HG02798 (cell line): ENCODE results near the gene TRIM60.
"Not testable (repeated sequence)": the region's sequence is repeated elsewhere in the genome, so short reads cannot be mapped to it uniquely, and the experiment has no call there.

ENCODE experiments used
- ATAC-seq: cut with Tn5 transposase; IDR thresholded peaks from one replicate; pipeline ENCODE4 v1.9.1; 2021; ENCODE audit warnings: mild to moderate bottlenecking; ENCODE audit not compliant: unreplicated experiment, poor library complexity

The TRIM60 gene

GRCh38 chr4:165048170-165048569 lies 16.4 kb downstream of the TRIM60 start:
- no peak for ATAC-seq

- no peak for ATAC-seq
Measured at GRCh38 chr4:165052627-165053026, 20.8 kb downstream of the TRIM60 start.

GRCh38 chr4:165053645-165054044 lies 21.8 kb downstream of the TRIM60 start, which contains the start of gene TRIM75:
Gene TRIM75, plus strand, starts transcription at chr4:165053866. Its CDS starts 5,282 bp downstream, at chr4:165059148.
- ATAC-seq, result no peak

GRCh38 chr4:165055601-165056000 lies 23.8 kb downstream of the TRIM60 start:
- no peak for ATAC-seq

- no peak for ATAC-seq
Measured at GRCh38 chr4:165058666-165059065, 26.9 kb downstream of the TRIM60 start.

- no peak for ATAC-seq
Measured at GRCh38 chr4:165059386-165059785, 27.6 kb downstream of the TRIM60 start.

- no peak for ATAC-seq
Measured at GRCh38 chr4:165060938-165061337, 29.1 kb downstream of the TRIM60 start.

GRCh38 chr4:165070560-165070959 lies 38.8 kb downstream of the TRIM60 start:
- no peak for ATAC-seq

GRCh38 chr4:165073346-165073745 lies 41.5 kb downstream of the TRIM60 start:
- ATAC-seq, result not testable (repeated sequence)

GRCh38 chr4:165077034-165077578 lies 45.3 kb downstream of the TRIM60 start:
- ATAC-seq, result no peak

GRCh38 chr4:165079476-165079875 lies 47.7 kb downstream of the TRIM60 start:
- ATAC-seq, result no peak

GRCh38 chr4:165084787-165085186 lies 53.0 kb downstream of the TRIM60 start:
- not testable (repeated sequence) for ATAC-seq

GRCh38 chr4:165085946-165086345 lies 54.1 kb downstream of the TRIM60 start:
- ATAC-seq, result no peak

- no peak for ATAC-seq
Measured at GRCh38 chr4:165088366-165088765, 56.6 kb downstream of the TRIM60 start.
